ENCODE measurements around the gene TOMM22.
A peak's percentile ranks its signal among the peaks of the same experiment; 100 is the strongest.

Gene TOMM22

GRCh38 chr22:38717244-38717643 lies 35.5 kb downstream of the TOMM22 start:
- Histone ChIP-seq H3K4me1 (ENCODE audit: control insufficient read depth, insufficient read depth, low read length) (peaks cover 12% of the 10 kb centered on the region), H3K4me3 (ENCODE audit: low read depth, low read length) (no peak overlapping the region), H3K27ac (ENCODE audit: extremely low read depth, low read depth, low read length) (peak overlapping the region; percentile 34; the same call in 1 of the 2 replicates), H3K36me3 (ENCODE audit: control insufficient read depth in 2 of 2, insufficient read depth in 1 of 2, low read length in 2 of 2) (peaks cover 24 to 72% of the 10 kb centered on the region in 2 experiments), H3K9me3 (ENCODE audit: control insufficient read depth, insufficient read depth, low read depth, low read length) (no peaks in the 10 kb centered on the region)
- POLR2A ChIA-PET, result interaction anchor here (1.2 to 2.0 kb wide), 3 partner anchors 9 to 36 kb away, joined by 4 to 12 read pairs (median 4); partner anchors contain the start of gene GTPBP1
- no peak for TF ChIP-seq ZNF645 (tag by site-specific recombination; IDR thresholded peaks at IDR 0.05)
- peak; percentile 51; the same call in 1 of the 2 replicates for TF ChIP-seq GLIS1 (tag by site-specific recombination; IDR thresholded peaks at IDR 0.05)
- TF ChIP-seq ZBTB21 (tag by site-specific recombination; IDR thresholded peaks at IDR 0.05), result no peak
- CTCF ChIA-PET, result interaction anchor here (1.0 to 2.7 kb wide), 5 partner anchors 10 to 36 kb away, joined by 3 to 19 read pairs (median 4); partner anchors contain the start of genes GTPBP1 and TOMM22

GRCh38 chr22:38718414-38718813 lies 36.7 kb downstream of the TOMM22 start:
- Histone ChIP-seq H3K9me3 (ENCODE audit: control insufficient read depth, insufficient read depth, low read depth, low read length) (no peaks in the 10 kb centered on the region), H3K4me3 (ENCODE audit: low read depth, low read length) (no peak overlapping the region), H3K4me1 (ENCODE audit: control insufficient read depth, insufficient read depth, low read length) (peaks cover 12% of the 10 kb centered on the region), H3K36me3 (ENCODE audit: control insufficient read depth in 2 of 2, insufficient read depth in 1 of 2, low read length in 2 of 2) (peaks cover 26 to 74% of the 10 kb centered on the region in 2 experiments), H3K27ac (ENCODE audit: extremely low read depth, low read depth, low read length) (peak overlapping the region; percentile 34; the same call in 1 of the 2 replicates)
- CTCF ChIA-PET, result interaction anchor here (0.6 to 2.7 kb wide), 12 partner anchors 9 to 666 kb away, joined by 3 to 19 read pairs (median 4); partner anchors contain the start of genes GTPBP1 and TOMM22
- POLR2A ChIA-PET, result interaction anchor here (1.1 to 2.0 kb wide), 4 partner anchors 11 to 37 kb away, joined by 4 to 12 read pairs (median 4); partner anchors contain the start of gene GTPBP1
- TF ChIP-seq ZNF776 (tag by site-specific recombination; IDR thresholded peaks at IDR 0.05; ENCODE audit: borderline replicate concordance) (no peak), AEBP2 (tag by site-specific recombination; IDR thresholded peaks at IDR 0.05; ENCODE audit: borderline replicate concordance) (no peak), PRDM2 (tag by site-specific recombination; IDR thresholded peaks at IDR 0.05; ENCODE audit: borderline replicate concordance) (no peak), ZFP41 (tag by site-specific recombination; IDR thresholded peaks at IDR 0.05; ENCODE audit: borderline replicate concordance) (no peak), ZNF514 (tag by site-specific recombination; IDR thresholded peaks at IDR 0.05) (no peak), ZBTB6 (tag by site-specific recombination; IDR thresholded peaks at IDR 0.05) (no peak), ZNF510 (tag by site-specific recombination; IDR thresholded peaks at IDR 0.05; ENCODE audit: insufficient replicate concordance) (no peak), MZF1 (tag by site-specific recombination; IDR thresholded peaks at IDR 0.05; ENCODE audit: borderline replicate concordance) (no peak), ELK4 (IDR thresholded peaks at IDR 0.05; ENCODE audit: borderline replicate concordance, low read depth, low read length) (no peak), ZNF521 (tag by site-specific recombination; IDR thresholded peaks at IDR 0.05) (no peak), ZFHX2 (tag by site-specific recombination; conservative IDR thresholded peaks at IDR 0.05) (peak; percentile 73), ZNF658 (tag by site-specific recombination; IDR thresholded peaks at IDR 0.05) (no peak), ZNF837 (tag by site-specific recombination; IDR thresholded peaks at IDR 0.05) (no peak), OVOL3 (tag by site-specific recombination; IDR thresholded peaks at IDR 0.05) (no peak), ZNF501 (tag by site-specific recombination; IDR thresholded peaks at IDR 0.05) (no peak), ZNF488 (tag by site-specific recombination; IDR thresholded peaks at IDR 0.05) (no peak), ZNF530 (tag by site-specific recombination; IDR thresholded peaks at IDR 0.05; ENCODE audit: low read depth) (peak; percentile 99), KLF16 (tag by site-specific recombination; IDR thresholded peaks at IDR 0.05) (0 out of 2 replicates have a peak, but pooled peaks have one; percentile 12), ZNF600 (tag by site-specific recombination; IDR thresholded peaks at IDR 0.05) (peak; percentile 70; the same call in 1 of the 2 replicates)

Measured in HEK293 (cell line).